Ureter (tissue), 1 donor: ENCODE results near the gene POLR2L. TPM values are rescaled to one million over a fixed set of nuclear protein-coding genes. Genes with fewer than 3 reads are reported as not detected.

Experiments used
- DNase-seq: peaks from one replicate; pipeline ENCODE4 v3.0.0-alpha.2; 2020; ENCODE audit warnings: low spot score
- total RNA-seq: library from RNA; stranded (reverse); gene quantifications from one replicate; pipeline ENCODE4 v1.2.4, GENCODE V29; 2023
- donor health status: DM: yes; HTN: yes; CAD: no.

POLR2L gene
- total RNA-seq, 1 donor from 2014 or later: 112 TPM

DNA sequence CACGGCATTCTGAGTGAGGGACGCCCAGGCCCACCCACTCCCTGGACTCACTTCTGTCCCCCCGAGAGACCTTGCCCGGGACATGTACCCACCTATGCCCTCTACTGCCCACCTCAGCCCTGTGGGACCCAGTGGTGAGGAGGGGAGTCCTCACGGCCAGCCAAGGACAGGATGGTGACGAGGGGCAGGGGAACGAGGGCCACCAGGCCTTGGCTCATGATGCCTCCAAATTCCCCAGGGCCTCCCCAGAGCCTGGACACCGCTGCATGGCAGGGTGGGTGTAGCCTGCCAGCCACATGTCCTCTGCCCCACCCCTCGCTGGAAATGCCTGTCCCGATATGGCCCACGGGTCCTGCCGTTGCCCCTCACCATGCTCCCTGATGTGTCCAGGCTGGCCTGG is 26.5 kb upstream of the POLR2L start:
- no peak for DNase-seq

DNA sequence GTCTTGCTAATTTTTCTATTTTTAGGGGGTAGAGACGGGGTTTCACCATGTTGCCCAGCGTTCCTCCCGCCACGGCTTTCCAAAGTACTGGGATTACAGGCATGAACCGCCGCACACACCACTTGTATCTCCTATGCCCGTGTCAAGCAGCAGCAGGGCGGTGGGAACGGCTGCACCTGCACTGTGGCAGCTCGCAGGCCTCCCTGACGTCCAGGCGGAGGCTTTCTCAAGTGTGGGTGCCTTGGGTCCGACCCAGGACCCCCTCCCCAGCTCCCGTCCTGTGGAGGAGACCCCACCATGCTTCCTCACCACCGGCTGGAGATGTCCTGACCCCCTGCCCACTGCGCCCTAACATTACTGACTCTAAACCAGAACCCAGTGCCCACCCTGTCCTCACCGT is 26.1 kb upstream of the POLR2L start:
- no peak for DNase-seq

DNA sequence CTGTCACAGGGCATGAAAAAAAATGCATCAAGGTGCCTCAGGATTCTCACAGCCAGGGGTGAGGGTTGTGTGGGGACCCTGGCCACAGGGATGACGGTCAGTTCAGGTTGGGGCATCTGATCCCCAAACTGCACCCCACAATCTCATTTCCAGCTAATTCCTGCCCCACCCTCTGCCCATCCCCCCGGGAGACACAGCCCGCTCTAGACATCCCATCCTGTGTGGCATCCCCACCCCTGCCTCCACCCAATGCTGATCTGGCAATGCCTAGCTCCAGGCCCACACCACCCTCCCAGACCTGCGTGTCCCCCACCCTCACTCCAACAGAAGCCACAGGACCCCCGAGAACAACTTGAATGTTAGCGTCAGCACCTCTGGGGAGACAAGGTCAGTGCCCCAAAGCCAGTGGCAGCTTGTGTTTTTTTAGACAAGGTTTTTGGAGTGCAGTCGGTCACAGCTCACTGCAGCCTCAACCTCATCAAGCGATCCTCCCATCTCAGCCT is 25.6 kb upstream of the POLR2L start:
- DNase-seq: no peak

DNA sequence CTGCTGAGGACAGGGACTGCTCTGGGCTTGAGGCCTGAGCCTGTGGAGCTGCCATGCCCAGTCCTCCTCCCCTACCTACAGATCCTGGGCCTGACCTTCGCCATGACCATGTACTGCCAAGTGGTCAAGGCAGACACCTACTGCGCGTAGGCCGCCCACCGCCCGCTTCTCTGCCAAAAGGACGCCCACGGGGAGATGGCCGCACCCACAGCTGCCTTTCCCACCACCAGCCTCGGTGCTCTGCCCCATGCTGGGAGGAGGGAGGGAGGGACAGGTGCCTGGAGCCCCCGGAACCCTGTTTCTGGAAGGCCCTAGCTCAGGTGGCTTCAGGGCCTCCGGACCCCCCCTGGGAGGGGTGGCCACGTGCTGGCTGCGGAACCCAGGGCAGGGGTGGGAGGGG is 24.2 kb upstream of the POLR2L start:
- no peak for DNase-seq

DNA sequence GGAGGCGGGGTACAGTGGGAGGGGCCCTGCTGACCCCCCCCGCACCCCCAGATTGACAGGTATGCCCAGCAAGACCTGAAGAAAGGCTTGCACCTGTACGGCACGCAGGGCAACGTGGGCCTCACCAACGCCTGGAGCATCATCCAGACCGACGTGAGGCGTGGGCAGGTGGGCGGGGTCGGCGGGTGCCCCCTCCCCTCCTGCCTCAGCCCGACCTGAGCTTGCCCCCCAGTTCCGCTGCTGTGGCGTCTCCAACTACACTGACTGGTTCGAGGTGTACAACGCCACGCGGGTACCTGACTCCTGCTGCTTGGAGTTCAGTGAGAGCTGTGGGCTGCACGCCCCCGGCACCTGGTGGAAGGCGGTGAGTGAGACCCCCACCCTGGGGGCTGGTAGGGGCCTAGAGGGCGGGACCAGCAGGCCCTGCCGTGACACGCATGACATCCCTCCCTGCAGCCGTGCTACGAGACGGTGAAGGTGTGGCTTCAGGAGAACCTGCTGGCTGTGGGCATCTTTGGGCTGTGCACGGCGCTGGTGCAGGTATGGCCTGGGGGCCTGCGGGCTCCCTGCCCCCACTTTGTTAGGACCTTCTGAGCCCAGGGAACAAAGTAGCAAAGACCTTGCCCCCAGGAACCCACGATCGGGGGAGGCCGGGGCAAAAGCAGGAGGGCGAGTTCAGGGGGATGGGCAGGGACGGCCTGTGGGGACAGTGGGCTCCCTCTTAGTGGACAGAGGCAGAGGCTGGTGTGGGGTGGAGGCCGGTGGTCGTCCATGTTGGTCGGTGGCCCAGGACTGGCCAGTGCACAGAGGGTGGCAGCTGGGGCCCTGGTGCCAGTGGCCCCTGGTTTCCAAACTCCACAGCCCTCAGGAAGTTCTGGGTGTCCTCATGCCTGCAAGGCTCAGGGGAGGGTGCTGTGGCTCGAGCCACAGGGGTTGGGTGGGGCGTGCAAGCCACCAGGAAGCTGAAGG is 23.4 kb upstream of the POLR2L start:
- no peak for DNase-seq

DNA sequence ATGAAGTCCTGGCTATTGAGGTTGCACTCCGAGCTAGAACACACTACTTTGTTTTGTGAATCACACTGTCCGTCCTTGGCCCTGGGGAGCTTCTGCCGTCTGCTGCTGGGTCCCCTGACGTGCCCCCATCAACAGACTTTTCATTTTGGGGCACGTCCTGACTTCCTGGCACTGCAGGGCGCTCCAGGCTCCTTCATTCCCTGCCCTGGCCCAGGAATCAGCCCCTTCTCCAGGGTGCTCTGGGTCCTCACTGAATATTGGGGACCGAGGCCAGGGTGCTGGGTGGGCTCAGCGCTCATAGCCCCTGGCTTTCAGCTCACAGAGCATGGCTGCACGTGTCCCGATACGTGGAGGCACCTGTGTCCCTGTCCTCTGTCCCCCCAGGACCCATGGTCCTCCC is 22.6 kb upstream of the POLR2L start:
- no peak for DNase-seq

DNA sequence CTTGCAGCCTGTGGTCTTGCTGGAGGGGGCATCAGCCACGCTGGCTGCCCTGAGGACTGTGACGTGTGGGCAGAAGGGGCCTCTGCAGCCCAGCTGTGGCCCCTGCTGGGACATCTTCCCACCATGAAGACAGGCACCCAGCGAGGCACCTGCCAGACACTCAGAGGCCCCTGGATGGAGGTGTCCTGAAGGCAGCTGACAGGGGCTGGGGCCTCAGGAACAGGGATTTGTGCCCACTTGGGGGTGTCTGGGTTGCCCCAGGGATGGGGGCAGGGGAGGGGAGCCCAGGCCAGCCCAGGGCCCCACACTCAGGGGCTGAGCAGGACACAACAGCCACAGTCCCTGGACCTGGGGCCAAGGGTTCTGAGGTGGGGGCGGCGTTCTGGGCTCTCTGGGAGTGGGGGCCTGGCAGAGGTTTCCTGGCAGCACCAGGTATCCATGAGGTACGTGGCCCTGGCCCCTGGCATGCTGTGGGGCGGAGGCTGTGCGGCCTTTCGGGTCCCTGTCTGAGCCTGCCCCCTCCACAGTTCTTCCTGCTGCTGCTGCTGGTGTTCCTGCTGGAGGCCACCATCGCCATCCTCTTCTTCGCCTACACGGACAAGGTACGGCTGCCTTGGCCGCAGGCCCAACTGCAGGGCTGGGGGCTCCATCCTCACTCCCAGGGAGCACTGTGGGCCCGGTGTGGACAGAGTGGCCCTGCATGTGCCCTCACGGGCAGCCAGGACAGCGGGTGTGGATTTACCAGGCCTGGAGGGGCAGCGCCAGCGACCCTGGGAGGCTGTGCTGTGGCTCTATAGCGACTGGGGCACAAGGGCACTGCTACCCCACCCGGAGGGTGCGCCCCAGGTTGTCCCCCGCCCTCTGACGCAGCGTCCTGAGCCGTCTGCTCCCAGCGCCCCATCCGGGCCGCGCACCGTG is 21.8 kb upstream of the POLR2L start:
- no peak for DNase-seq

DNA sequence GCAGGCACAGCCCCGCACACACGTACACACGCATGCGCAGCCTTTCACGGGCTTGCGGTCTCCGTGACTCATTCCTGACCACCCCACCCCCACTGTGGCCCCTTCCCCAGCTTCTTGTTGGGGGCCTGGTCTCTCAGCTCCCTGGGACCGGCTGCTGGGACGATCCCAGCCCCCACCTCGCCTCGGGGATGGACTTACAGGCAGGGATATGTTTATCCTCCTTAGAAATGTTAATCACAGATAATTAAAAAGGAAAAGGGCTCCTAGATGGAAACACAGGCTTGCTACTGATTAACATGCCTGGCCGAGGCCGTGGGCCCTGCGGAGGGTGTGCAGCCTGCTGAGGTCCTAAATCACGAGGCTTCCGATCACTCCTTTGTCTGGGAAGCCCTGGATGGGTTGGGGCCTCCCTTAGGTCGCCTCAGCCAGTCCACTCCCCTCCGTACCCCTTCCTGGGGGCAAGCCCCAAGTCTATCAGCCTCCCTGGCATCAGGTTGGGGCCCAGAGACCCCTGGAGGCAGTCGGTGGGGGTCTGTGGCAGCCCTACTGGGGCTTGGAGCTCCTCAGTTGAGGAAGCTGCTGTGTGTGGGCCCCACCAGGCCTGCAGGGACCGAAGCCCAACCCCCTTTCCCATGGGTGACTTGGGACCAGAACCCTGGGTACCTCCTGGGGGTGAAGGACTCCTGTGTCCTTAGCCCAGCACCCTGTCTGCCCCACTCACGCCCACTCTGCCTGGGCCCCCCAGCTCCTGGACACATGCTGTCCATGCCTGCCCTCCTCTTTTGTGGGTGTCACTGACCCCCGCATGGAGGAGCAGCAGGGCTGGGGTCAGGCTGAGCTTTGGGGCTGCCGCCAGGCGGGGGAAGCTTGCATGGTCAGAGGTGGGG is 20.9 kb upstream of the POLR2L start:
- no peak for DNase-seq

DNA sequence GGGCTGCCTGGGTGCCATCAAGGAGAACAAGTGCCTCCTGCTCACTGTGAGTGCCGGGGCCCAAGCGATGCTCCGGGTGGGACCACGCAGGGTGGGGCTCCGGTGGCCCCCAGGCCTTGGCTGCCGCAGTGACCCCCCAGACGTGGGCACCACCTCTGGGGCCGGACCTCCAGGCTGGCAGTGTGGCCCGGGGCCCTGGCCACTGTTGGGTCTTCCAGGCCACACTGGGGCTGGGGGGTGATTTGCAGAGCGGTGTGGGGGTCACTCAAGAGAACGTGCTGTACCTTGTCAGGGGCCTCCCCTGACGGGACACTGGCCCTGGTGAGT is 20.3 kb upstream of the POLR2L start:
- no peak for DNase-seq

DNA sequence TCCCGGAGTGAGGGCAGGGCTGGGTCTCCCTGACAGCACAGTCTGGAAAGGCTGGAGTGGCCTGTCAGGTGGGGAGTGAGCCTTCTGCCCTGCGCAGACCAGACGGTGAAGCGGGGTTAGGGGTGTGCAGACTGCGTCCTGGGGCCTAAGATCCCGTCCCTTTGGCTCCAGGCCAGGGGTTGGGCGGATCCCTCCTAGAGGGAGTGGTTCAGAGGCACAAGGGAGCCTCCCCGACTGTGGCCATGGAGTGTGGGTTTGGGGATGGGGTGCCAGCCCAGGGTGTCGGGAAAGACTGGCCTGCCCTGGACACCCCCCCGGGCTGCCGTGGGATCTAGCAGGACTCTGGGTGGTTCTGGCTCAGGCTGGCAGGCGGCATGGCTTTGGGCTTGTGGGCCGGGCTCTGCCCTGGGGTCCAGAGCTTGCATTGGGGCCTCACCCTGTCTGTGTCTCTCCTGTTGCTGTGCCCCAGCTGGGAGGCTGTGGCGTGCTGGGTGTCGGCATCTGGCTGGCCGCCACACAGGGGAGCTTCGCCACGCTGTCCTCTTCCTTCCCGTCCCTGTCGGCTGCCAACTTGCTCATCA is 19.8 kb upstream of the POLR2L start:
- no peak for DNase-seq

DNA sequence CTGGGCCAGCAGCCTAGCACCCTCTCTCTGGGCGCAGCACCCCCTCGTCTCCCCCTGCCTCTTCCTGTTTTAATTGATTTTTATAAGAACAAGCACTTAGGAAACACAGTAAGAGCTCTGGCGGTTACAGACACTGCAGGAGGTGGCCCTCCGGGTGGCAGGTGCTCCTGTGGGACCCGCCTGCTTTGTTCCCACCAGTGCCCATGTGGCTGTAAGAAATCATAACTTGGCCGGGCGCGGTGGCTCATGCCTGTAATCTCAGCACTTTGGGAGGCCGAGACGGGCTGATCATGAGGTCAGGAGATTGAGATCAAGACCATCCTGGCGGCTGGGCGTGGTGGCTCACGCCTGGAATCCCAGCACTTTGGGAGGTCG is 18.8 kb upstream of the POLR2L start:
- no peak for DNase-seq

DNA sequence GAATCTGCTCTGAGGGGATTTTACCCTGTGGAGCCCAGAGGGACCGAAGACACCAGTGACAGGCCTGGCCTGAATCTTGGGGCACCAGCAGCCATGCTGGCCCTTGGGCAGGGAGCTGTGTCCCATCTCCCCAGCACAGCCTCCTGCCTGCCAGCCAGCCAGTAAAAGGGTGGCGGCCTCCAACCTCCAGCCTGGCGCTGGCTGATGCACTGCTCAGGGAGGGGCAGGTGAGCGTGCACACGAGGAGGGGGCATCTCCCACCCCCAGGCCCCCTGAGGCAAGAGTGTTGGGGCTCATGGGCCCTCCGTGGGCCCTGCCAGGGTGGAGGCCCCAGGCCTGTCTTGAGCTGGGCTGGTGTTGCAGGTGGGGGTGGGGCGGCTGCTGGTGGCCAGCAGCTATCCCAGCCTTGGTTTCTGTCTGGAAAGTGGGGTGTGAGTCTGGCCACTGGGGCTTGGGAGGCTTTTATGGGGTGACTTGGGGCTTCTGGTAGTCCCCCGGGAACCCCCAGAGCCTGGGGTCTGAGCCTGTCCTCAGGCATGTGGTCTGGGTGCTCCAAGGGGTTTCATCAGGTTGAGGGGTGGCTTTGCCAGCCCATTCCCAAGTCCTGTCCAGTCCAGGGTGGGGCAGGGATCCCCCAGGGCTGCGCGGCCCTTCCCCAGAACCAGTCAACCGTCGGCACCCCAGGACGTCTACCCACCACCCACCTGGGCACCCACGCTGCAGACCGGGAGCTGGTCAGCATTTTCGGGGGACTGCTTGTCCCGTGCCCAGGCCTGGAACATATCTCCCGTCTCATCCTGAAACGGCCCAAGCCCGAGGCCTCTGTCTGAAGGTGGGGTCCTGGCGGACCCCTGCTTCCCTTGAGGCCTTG is 18.1 kb upstream of the POLR2L start:
- DNase-seq: no peak

DNA sequence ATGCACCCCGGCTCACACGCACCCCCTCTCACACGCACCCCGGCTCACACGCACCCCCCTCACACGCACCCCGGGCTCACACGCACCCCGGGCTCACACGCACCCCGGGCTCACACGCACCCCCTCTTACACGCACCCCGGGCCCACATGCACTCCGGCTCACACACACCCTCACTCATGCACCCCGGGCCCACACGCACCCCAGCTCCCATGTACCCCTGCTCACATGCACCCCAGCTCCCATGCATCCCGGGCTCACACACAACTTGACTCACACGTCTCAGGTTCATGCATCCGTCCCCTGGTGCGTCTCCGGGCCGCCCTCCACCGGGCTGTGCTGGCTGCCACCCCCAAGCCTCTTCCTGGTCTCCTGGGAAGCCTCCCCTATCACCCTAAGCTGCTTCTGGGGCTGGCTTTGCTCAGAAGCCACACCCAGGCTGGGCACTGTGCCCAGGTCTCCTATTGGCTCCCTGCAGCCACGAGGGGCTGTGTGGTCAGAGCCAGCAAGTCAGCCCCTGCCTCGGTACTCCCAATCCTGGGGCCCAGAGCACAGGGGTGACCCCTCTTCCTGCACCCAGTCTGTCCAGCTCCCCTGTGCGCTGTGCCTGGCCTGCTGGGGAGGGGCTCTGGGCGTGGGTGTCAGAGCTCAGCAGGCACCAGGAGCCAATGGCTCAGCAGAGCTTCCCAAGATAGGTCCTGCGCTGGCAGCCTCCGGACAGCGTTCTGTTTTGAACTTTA is 17.2 kb upstream of the POLR2L start:
- peak; percentile 89 for DNase-seq

DNA sequence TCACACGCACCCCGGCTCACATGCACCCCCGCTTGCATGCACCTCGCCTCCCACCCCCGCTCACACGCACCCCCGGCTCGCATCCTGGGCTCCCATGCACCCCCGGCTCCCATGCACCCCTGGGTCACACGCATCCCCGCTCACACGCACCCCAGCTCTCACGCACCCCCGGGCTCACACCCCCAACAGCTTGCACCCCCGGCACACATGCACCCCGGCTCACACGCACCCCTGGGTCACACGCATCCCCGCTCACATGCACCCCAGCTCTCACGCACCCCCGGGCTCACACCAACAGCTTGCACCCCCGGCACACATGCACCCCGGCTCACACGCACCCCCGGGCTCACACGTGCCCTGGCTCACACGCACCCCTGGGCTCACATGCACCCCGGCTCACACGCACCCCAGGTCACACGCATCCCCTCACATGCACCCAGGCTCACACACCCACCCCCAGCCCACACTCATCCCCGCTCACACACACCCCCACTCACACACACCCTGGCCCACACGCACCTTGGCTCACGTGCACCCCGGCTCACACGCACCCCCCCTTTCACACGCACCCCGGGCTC is 16.5 kb upstream of the POLR2L start:
- DNase-seq: no peak

DNA sequence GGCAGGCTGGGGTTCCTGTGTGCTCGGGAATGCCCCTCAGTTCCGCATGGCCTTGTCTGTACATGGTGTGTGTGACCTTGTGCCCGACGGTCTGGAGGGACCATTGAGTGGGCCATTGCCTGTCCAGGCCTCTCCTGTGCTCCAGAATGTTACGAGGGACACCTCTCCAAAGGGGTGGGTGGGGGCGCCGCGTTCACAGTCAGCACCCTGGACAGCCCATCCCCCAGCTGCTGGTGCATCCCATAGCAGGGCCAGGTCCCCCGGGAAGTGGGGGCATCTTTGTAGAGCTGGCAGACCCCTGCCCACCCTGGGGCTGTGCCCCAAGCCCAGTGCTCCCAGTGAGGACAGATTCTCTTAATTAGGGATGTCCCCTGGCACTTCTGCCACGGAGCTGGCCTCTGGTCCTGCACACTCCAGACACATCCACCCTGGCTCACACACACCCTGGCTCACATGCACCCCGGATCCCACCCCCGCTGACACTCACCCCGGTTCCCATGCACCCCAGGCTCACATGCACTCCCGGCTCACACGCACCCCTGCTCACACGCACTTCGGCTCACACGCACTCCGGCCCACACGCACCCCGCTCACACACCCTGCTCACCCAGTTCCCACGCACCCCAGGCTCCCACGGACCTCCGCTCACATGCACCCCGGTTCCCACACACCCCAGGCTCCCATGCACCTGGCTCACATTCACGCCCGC is 15.9 kb upstream of the POLR2L start:
- no peak for DNase-seq

DNA sequence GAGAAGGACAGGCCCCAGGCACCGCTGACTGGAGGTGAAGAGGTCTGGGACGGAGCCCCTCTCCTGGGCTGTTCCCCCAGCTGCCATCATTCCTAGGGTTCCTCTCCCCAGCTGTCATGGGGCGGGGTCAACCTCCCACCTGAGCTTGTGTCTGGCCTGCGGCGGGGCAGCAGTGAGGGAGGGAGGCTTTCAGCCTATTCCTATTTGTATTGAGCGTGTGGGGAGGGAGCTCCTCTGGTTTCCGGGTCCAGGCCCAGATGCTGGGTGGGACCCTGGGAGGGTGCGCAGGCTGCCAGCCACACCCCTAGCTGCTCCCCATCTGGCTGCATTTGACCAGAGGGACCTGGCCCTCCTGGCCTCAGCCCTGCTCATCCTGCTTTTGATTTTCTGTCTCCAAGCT is 14.1 kb upstream of the POLR2L start:
- DNase-seq: no peak

DNA sequence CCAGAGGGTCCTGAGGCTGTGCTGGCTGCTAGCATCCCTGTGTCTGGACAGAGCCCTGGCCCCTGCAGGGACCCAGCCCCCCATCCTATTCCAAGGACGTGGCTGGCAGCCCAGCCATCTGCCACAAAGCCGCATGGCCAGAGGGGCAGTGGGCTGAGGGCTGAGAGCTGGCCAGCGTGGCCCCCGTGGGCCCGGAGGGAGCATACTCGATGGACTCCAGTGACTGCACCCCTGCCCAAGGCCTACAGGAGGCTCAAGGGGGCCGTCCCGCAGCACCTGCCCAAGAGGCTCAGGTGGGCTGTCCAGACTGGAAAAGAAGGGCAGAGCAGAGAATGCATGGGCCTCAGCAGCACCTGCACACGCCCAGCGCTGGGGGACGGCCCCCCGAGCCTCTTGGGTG is 13.5 kb upstream of the POLR2L start:
- DNase-seq: no peak

DNA sequence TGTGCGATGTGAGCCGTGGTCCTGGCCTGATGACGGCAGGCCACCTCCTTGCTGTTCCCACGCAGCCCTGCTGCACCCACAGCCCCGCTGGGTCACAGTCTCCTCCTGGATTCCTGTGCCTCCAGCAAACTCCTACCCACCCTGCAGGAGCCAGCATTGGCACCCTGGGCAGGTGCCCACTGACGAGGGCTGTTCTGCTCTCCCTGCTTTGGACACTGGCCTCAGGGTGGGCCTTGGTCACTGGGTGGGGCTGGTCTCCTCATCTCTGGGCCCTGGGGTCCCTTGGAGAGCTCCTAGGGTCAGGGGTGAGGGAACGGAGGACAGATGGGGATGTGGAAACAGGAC is 13.0 kb upstream of the POLR2L start:
- no peak for DNase-seq
